Fibroblast of mammary gland (primary cell): ENCODE results near the gene PCNT.

Source experiments
- DNase-seq: peaks from one replicate; pipeline ENCODE4 v3.0.0-alpha.2; 2010; ENCODE audit warnings: low read depth
- H3K4me3 ChIP-seq: 2 replicates; pipeline ENCODE4 v1.5.1; 2011; ENCODE audit warnings: low read depth, mild to moderate bottlenecking, low read length, moderate library complexity; ENCODE audit not compliant: control insufficient read depth
- CTCF ChIP-seq: conservative IDR thresholded peaks from 2 replicates; pipeline ENCODE4 v1.5.1; 2011; ENCODE audit warnings: low read depth, low read length, inconsistent platforms; ENCODE audit not compliant: control insufficient read depth, insufficient read depth

Gene PCNT

GRCh38 chr21:46392921-46393320 is 69.0 kb downstream of the PCNT start:
- peak; percentile 94 for DNase-seq
- no peak for TF ChIP-seq CTCF

GRCh38 chr21:46393451-46393940 is 69.5 kb downstream of the PCNT start:
- DNase-seq = peak; percentile 24
- no peak for TF ChIP-seq CTCF

More at GRCh38 chr21:46392921-46393320, 69.0 kb downstream of the PCNT start:
- no peak overlapping the region for H3K4me3 ChIP-seq

GRCh38 chr21:46393941-46394594 is 70.1 kb downstream of the PCNT start:
- H3K4me3 ChIP-seq = no peak overlapping the region
- no peak for TF ChIP-seq CTCF
- DNase-seq = no peak

More at GRCh38 chr21:46393451-46393940, 69.5 kb downstream of the PCNT start:
- no peak overlapping the region for H3K4me3 ChIP-seq

GRCh38 chr21:46394595-46395104 is 70.7 kb downstream of the PCNT start:
- H3K4me3 ChIP-seq = no peak overlapping the region
- no peak for DNase-seq
- TF ChIP-seq CTCF = no peak

GRCh38 chr21:46397211-46397905 is 73.4 kb downstream of the PCNT start:
- no peak overlapping the region for H3K4me3 ChIP-seq
- no peak for DNase-seq
- no peak for TF ChIP-seq CTCF

- TF ChIP-seq CTCF = no peak
- H3K4me3 ChIP-seq = no peak overlapping the region
- DNase-seq = no peak
Measured at GRCh38 chr21:46397993-46398392, 74.0 kb downstream of the PCNT start.
